A673 (cell line): ENCODE measurements around the gene CDC25B.
"Not testable (repeated sequence)": the region's sequence is repeated elsewhere in the genome, so short reads cannot be mapped to it uniquely, and the experiment has no call there.

ENCODE experiments used
- EZH2 ChIP-seq: fragments of 200-600 bp; sonication (generic); IDR thresholded peaks from 2 replicates; pipeline ENCODE4 v1.6.1; 2017; ENCODE audit warnings: borderline replicate concordance, low read depth, mild to moderate bottlenecking, mixed read lengths, antibody characterized with exemption, low read length; ENCODE audit not compliant: poor library complexity, severe bottlenecking
- TF ChIP-seq, protein P1 (sequence below): fragments of 300-800, 200-600 bp; sonication (generic); conservative IDR thresholded peaks from 2 replicates; pipeline ENCODE4 v1.5.1; 2017; ENCODE audit warnings: low read depth, mild to moderate bottlenecking, antibody characterized with exemption, low read length, moderate library complexity, mixed read lengths

DNA sequence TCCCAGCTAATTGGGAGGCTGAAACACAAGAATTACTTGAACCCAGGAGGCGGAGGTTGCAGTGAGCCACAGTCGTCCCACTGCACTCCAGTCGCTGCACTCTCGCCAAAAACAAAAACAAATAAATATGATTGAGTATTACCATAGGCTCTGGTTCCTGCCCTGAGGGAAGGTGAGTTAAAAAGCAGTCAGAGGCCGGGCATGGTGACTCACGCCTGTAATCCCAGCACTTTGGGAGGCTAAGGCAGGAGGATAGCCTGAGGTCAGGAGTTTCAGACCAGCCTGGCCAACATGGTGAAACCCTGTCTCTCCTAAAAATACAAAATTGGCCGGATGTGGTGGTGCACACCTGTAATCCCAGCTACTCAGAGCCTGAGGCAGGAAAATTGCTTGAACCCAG is 44.1 kb downstream of the CDC25B start:
- TF ChIP-seq, protein P1, sequence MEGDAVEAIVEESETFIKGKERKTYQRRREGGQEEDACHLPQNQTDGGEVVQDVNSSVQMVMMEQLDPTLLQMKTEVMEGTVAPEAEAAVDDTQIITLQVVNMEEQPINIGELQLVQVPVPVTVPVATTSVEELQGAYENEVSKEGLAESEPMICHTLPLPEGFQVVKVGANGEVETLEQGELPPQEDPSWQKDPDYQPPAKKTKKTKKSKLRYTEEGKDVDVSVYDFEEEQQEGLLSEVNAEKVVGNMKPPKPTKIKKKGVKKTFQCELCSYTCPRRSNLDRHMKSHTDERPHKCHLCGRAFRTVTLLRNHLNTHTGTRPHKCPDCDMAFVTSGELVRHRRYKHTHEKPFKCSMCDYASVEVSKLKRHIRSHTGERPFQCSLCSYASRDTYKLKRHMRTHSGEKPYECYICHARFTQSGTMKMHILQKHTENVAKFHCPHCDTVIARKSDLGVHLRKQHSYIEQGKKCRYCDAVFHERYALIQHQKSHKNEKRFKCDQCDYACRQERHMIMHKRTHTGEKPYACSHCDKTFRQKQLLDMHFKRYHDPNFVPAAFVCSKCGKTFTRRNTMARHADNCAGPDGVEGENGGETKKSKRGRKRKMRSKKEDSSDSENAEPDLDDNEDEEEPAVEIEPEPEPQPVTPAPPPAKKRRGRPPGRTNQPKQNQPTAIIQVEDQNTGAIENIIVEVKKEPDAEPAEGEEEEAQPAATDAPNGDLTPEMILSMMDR, result not testable (repeated sequence)
- TF ChIP-seq EZH2, result not testable (repeated sequence)
